Putamen (tissue), 1 donor: ENCODE results near the gene HDDC3.
"Not testable (repeated sequence)": the region's sequence is repeated elsewhere in the genome, so short reads cannot be mapped to it uniquely, and the experiment has no call there.

Experiments
- DNase-seq: peaks from one replicate; pipeline ENCODE4 v3.0.0-alpha.2; 2016; ENCODE audit warnings: low spot score

The HDDC3 gene

DNA sequence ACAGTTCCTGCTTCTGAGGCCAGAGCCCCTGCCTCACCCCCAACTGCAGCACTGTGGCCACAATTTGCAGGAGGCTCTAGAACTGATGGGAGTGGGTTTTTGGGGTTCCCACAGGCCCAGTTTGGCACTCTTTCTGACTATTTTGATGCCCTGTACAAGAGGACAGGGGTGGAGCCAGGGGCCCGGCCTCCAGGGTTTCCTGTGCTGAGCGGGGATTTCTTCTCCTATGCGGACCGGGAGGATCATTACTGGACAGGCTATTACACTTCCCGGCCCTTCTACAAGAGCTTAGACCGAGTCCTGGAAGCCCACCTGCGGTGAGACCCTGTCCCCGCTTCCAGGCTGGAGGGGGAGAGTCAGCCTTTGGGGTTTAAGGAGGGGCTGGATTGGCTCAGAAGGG lies 22.4 kb downstream of the HDDC3 start:
- no peak for DNase-seq

DNA sequence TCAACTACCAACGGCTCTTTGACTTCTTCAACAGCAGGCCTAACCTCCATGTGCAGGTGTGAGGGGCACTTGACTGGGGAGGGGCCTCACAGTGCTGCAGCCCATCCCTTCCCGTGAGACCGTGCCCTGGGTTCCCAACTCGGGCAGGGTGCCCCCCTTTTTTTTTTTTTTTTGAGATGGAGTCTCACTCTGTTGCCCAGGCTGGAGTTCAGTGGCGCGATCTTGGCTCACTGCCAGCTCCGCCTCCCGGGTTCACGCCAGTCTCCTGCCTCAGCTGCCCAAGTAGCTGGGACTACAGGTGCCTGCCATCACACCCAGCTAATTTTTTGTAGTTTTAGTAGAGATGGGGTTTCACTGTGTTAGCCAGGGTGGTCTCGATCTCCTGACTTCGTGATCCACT lies 22.9 kb downstream of the HDDC3 start:
- DNase-seq: not testable (repeated sequence)

DNA sequence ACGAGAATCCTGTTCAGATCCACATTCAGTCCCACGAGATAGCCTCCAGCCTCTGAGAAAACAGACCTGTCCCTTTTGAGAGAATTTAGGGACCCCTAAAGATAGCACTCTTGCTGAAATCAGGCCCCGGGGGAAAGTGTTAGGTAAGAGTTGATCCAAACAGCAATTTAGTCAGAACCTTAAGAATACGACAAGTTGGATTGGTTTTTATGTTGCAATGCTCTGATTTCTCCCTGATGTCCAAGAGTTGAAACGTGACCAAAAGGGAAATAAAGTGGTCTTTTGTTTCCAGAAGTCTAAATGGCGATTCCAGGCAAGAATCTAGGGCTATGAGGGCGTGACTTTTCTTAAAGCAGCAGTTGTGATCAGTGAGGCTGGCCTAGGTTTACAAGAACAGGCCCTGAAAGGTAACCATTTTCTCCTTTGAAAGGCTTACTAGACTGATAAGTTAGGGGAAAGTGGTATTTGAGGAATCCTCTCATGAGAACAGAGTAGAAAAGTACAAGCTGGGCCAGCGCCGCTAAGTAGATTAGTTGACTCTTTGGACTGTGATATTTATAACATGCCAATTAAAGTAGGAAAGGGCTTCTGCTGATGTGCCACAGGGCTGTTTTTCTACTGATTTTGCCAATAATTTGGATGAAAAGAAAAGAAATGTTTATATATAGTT lies 24.4 kb downstream of the HDDC3 start:
- no peak for DNase-seq

DNA sequence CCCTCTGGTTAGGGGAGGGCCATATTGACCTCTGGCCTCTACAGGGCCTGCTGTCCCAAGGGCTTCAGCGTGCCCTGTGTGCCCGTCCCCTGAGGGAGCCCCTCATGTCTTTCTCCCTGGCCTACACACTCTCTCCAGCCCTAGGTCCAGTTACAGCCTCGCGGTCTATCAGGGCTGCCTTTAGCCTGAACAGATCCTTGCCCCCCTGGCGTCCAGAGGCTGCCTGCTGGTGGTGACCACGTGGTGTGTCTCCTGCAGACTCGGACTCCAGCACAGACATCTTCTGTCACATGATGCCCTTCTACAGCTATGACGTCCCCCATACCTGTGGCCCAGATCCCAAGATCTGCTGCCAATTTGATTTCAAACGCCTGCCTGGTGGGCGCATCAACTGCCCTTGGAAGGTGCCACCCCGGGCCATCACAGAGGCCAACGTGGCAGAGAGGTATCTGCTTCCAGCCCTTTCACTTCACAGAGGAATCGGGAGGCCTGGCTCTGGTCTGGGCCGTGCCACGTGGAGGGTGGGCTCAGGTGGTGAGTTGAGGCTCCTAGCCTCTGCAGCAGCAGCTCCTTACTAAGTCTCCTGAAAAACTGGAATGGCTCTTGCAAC lies 25.2 kb downstream of the HDDC3 start:
- no peak for DNase-seq

DNA sequence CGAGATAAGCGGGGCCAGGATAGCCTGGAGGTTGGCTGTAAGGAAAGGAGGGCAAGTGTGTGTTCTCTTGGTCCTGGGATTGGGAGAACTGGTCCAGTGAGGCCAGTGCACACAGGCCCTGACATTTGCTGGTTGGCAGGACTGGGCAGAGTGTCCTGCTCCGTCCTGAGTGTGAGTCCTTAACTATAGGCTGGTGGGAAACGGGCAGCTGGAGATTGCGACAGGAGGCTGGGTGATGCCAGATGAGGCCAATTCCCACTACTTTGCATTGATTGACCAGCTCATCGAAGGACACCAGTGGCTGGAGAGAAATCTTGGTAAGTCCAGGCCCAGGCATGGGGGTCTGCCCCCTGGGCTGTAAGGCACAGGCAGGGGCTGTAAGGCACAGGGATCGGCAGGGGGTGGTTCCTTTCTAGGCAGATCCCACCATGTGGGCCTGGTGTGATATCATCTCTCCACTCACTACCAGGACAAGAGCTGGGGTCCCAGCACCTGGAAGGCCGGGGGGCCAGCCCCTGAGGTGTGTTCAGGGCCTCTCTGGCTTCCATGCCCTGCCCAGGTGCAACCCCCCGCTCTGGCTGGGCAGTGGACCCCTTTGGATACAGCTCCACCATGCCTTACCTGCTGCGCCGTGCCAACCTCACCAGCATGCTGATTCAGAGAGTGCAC lies 26.0 kb downstream of the HDDC3 start:
- DNase-seq: no peak

DNA sequence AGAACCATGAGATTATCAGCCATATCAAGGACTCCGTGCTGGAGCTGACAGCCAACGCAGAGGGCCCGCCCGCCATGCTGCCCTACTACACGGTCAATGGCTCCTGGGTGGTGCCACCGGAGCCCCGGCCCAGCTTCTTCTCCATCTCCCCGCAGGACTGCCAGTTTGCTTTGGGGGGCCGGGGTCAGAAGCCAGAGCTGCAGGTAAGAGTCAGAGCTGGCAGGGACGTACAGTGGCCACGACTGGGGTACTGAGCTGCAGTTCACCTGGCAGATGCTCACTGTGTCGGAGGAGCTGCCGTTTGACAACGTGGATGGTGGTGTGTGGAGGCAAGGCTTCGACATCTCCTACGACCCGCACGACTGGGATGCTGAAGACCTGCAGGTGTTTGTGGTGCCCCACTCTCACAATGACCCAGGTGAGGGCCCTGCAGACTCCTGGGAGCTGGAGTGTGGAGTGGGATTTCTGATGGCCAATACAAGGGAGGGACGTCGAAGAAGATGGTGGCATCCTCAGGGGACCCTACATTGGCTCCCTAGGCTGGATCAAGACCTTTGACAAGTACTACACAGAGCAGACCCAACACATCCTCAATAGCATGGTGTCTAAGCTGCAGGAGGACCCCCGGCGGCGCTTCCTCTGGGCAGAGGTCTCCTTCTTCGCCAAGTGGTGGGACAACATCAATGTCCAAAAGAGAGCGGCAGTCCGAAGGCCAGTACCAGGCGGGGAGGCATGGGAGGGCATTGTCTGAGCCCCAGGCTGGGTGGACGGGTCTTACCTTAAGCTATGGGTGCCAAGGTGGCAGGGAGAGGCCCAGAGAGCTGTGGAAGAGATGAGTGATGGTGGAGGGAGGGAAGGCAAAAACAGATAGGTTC lies 26.8 kb downstream of the HDDC3 start:
- DNase-seq: no peak

DNA sequence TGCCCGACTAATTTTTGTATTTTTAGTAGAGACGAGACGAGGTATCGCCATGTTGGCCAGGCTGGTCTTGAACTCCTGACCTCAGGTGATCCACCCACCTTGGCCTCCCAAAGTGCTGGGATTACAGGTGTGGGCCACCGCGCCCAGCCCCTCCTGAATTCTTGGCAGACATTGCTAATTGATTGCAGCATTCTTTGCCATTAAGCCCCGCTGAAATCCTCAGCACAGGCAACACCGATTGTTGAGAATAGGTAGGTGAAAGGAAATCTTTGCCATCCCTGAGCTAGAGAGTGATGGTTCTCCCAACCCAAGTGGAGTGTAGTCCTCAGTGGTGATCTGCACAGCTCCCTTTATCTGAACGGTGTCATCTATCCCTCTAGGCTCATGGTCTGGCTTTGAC lies 27.6 kb downstream of the HDDC3 start:
- no peak for DNase-seq

DNA sequence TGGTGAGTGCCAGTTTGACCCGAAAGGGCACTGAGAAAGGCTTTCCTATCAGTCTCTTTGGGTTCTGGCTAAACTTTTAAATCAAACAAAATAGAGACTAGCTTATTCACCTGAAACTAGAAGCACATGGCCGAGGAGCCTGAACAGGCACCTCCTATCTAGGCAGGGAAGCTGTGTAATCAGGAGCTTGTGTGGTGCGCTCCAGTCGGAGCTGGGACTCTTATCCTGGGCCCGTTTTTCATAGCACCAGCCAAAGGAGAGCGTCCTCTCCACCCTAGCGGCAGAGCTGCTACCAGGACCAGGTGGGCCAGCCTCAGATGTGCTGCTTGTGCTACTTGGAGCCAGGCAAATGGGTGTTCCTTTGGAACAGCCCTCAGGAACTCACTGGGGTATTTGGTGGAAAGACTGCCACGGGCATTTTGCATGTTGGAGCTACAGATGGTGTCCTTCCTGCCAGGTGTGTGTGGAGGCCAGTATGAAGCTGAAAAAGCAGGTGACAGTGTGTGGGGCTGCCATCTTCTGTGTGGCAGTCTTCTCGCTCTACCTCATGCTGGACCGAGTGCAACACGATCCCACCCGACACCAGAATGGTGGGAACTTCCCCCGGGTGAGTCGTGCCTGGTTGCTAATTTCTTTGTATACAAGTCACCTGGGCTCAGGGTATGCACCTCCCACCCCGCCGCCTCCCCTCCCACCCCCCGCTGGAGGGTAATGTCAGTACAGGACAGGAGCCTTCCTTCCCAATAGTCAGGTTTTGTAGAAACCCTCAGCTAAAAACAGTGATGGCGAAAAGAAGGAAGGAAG lies 28.4 kb downstream of the HDDC3 start:
- DNase-seq: no peak

DNA sequence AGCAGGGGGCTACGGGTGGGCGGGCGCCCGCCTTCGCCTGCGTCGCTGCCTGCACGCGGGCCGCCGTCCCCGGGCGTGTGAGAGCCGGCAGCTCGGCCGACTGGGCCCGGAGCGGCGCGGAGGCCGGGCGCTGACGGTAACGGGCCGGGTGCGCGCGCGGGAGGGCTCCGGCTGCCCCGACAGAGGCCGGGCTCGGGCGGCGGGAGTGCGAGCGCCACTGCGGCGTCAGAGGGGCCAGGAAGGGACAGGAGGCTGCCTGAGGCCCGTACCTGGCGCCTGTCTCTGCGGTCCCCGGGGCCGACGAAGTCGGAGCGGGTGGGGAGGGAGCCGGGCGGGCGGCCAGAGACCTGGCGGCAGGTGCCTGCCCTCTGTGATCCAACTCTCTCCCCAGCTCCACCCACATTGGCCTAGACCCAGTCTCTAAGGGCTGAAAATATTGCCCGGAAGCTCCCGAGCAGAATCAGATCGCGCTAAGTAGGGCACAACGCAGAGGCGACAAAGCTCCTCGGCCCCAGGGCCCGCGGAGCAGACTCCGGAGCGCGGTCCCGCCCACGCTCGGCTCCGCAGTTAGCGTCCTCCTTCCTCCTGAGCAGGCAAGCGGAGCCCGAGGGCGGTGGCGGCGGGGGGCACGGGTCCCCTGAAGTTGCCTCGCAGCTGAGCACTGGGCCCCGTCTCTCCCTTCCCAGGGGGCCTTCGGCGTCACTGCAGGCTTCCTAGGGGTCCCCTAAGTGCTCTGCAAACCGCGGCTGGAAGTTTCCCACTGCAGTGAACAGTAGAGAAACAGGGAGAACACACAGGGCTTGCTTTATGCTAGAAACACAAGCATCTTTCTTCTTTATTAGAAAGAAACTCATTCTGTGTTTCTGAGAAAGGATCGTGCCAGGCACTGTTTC lies 29.3 kb downstream of the HDDC3 start, which contains the start of gene MAN2A2:
MAN2A2 (plus strand) TSS at position 463 of the 893 bp plus-strand sequence. CDS start 906 bp downstream, outside the sequence.
- peak; percentile 86 for DNase-seq

DNA sequence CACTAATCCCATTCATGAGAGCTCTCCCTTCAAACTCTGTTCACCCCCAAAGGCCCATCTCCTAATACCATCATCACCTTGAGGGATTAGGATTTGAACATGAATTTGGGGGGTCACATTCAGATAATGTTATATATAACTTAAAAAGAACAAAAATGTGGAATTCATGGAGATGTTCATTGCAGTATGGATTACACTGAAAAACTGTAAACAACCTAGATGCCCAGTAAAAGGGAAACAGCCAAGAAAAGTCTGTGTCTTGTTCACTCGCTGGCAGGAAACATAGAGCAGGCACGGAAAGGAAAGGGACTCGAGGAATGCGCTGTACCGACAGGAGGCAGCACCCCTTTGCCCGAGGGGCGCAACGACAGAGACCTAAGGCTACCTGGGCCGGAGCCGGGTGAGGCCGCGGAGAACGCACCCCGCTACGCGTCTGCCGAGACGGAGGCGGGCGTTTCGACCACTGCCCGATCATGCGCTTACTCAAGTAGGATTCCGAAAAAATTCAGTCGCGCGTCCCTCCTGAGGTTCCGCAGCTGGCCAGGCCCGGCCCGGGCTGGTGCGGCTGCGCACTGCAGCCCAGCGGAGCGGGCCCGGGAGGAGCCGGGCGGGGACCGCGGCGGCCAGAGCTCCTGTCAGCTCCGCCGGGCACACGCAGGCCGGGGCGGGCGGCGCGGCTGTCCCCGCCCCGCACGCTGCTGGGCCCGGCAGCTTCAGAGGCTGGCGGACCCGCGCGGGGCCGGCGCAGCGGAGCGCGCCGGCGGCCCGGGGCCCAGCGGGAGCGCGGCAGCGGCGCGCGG lies 30.1 kb downstream of the HDDC3 start:
- DNase-seq: peak; percentile 83

DNA sequence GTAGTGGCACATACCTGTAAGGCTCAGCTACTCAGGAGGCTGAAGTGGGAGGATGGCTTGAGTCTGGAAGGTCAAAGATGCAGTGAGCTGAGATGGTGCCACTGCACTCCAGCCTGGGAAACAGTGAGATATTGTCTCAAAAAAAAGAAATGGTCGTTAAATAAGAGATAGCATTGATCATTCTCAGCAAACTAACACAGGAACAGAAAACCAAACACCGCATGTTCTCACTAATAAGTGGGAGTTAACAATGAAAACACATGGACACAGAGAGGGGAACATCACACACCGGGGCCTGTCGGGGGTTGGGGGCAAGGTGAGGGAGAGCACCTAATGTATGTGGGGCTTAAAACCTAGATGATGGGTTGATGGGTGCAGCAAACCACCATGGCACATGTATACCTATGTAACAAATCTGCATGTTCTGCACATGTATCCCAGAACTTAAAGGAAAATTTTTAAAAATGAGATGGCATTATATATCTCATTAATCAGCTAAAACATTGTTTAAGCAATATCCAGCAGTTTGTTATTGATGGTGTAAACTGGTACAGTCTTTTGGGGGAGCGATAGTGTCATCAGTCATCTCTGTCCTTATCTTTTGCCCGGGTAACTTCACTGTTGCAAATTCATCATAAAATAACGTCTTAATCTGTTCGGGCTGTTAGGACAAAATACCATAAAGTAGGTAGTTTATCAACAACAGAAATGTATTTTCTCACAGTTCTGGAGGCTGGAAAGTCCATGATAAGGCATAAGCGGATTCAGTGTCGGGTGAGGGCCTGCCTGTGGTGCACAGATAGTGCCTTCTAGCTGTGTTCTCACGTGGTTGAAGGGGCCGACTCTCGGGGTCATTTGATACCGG lies 30.9 kb downstream of the HDDC3 start:
- no peak for DNase-seq

DNA sequence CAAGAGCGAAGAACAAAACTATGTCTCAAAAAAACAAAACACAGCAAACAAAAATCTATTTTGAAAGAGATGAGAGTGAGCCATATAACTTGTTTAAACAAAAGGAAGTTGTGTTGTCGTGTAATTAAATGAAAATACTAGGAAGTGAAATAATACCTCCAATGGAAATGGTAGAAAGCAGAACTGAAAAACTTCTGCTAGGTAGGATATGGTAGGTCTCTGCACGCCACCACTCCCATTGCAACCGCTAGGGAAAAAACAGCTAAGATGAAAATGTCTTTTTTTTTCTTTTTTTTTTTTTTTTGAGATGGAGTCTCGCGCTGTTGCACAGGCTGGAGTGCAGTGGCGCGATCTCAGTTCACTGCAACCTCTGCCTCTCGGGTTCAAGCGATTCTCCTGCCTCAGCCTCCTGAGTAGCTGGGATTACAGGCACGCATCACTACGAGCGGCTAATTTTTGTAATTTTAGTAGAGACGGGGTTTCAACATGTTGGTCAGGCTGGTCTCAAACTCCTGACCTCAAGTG lies 35.2 kb downstream of the HDDC3 start:
- DNase-seq: not testable (repeated sequence)

DNA sequence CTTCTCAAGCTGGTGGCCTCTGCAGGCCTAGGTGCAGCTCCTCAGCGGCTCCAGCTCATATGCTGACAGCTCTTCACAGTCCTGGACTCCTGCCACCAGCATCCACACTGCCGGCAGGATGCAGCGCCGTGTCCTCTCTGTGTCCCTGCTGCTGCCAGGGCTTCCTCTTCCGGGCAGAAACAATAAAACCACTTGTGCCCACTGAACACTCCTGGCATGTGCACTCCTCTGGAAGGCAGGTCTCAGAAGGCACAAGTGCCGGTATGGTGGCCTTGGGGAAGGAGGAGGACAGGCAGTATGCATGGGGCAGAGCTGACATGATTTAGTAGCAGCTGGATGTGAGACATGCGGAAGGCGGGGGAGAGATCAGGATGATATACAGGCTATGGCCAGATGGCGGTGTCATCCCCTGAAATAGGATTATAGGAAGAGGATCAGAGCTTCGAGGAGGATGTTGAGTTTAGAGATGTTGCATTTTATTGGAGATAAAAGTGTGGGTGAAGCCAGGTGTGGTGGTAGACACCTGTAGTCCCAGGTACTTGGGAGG lies 36.7 kb downstream of the HDDC3 start:
- peak; percentile 73 for DNase-seq

DNA sequence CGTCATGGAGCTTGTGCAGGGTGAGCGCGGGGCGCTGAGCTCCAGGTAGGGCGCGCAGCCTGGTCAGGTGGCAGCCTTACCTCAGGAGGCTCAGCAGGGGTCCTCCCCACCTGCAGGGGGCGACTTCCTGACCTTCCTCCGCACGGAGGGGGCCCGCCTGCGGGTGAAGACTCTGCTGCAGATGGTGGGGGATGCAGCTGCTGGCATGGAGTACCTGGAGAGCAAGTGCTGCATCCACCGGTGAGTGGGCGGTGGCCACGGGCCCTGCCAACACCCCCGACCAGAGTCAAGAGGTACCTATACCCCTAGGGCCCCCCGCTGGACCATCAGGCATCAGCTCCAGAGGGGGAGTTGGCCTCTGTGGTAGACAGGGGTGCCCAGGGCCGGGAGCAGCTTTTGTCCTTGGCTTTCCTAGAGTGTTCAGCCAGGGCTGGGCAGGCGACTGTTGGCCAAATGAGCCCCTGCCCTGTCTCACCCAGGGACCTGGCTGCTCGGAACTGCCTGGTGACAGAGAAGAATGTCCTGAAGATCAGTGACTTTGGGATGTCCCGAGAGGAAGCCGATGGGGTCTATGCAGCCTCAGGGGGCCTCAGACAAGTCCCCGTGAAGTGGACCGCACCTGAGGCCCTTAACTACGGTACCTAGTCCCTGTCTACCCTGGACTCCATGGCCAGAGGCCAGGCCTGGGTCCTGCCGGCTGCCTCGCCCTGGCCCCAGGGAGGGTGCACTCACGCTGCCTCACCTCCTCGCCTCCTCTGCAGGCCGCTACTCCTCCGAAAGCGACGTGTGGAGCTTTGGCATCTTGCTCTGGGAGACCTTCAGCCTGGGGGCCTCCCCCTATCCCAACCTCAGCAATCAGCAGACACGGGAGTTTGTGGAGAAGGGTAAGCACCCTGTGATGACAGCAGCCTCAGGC lies 38.9 kb downstream of the HDDC3 start:
- no peak for DNase-seq

DNA sequence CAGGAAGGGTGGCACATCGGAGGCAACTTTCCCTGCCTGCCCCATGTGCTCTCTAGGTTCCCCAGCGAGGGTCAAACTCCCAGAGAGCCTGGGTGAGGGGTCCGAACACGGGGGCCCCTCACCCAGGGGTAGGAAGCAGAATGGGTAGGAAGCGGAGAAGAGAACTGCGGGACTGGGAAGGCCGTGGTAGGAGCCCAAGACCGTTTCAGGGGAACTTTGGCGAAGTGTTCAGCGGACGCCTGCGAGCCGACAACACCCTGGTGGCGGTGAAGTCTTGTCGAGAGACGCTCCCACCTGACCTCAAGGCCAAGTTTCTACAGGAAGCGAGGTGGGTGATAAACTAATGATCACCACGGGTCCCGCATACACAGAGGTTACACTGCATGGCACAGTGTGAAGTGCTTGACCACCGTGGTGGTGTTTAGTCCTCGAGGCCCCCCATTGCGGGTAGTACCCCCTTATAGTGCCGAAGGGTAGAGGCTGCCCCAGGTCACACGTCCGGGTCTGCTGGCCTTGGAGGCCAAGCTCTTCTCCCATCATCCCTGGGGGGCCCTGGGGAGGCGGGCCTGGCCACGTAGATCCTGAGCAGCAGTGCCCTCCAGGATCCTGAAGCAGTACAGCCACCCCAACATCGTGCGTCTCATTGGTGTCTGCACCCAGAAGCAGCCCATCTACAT lies 39.7 kb downstream of the HDDC3 start:
- DNase-seq: no peak

DNA sequence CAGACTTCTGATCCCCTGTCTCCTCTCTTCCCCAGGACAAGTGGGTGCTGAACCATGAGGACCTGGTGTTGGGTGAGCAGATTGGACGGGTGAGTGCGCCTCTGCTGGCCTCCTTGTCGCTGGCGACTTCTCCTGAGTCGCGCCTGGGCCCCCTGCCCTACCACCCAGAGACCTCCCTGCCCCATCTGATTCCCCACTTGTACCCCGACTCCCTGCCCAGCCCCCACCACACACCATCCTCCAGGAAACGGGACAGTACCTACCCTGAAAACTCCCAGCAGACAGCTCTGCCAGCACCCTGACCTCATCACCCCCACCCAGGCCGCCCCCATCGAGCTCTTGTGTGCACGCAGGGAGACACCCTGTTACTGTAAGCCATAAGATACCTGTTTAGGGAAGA lies 40.3 kb downstream of the HDDC3 start:
- no peak for DNase-seq
